SH-SY5Y (cell line): ENCODE results near the gene MAP7D1.

ENCODE experiments used
- GATA2 ChIP-seq: IDR thresholded peaks from 2 replicates; pipeline ENCODE4 v1.6.1; 2011; ENCODE audit warnings: mild to moderate bottlenecking, low read depth, low read length
- GATA3 ChIP-seq: IDR thresholded peaks from 2 replicates; pipeline ENCODE4 v1.6.1; 2011; ENCODE audit warnings: low read depth, mild to moderate bottlenecking, low read length, moderate library complexity

GRCh38 chr1:36207339-36207738, 51.4 kb downstream of the MAP7D1 start:
- TF ChIP-seq GATA2 (no peak), GATA3 (no peak)
